HEK293 (cell line): ENCODE data around the gene OBP2B.

ENCODE experiments used
- CTCF ChIA-PET: fragments of 350-600 bp; formaldehyde crosslinking; extraction: SDS; loops from one replicate; lab custom pipeline; 2021; ENCODE audit warnings: antibody characterized with exemption; lab: Yijun Ruan, JAX
- POLR2A ChIA-PET: fragments of 300-600 bp; formaldehyde crosslinking; extraction: SDS; loops from one replicate; lab custom pipeline; 2020; ENCODE audit warnings: antibody characterized with exemption, inconsistent platforms; lab: Yijun Ruan, JAX
- H3K27ac ChIP-seq: fragments of 200-500 bp; sonication (Bioruptor generic); 2 replicates; pipeline ENCODE4 v1.5.1; 2014; ENCODE audit warnings: low read depth, low read length, control low read depth, inconsistent platforms; ENCODE audit errors: extremely low read depth
- H3K36me3 ChIP-seq, 2 experiments: fragments of 200-500 bp in 1 of 2; sonication (Bioruptor generic) in 1 of 2; 1 replicate in 1 of 2; 2 replicates in 1 of 2; pipeline ENCODE4 v1.5.1; 2014 to 2017; ENCODE audit warnings: inconsistent platforms in 2 of 2, low read length in 2 of 2; ENCODE audit not compliant: control insufficient read depth in 2 of 2, insufficient read depth in 1 of 2
- H3K4me1 ChIP-seq: fragments of 200-500 bp; sonication (Bioruptor generic); 2 replicates; pipeline ENCODE4 v1.5.1; 2014; ENCODE audit warnings: mild to moderate bottlenecking, low read length, inconsistent platforms; ENCODE audit not compliant: control insufficient read depth, insufficient read depth
- H3K4me3 ChIP-seq: 2 replicates; pipeline ENCODE4 v1.5.1; 2011; ENCODE audit warnings: low read depth, mild to moderate bottlenecking, control low read depth, low read length, moderate library complexity
- H3K9me3 ChIP-seq: fragments of 200-500 bp; sonication (Bioruptor generic); 2 replicates; pipeline ENCODE4 v1.5.1; 2014; ENCODE audit warnings: low read depth, low read length, inconsistent platforms; ENCODE audit not compliant: control insufficient read depth, insufficient read depth
- BCL11B ChIP-seq: fragments of 450-650 bp; formaldehyde crosslinking; IDR thresholded peaks from 2 replicates; pipeline ENCODE4 v1.5.1; 2016; ENCODE audit warnings: low read depth, missing biosample characterization, missing genetic modification characterization
- CTCF ChIP-seq: fragments of 450-650 bp; formaldehyde crosslinking; IDR thresholded peaks from 2 replicates; pipeline ENCODE4 v1.5.1; 2016; ENCODE audit warnings: missing biosample characterization, missing genetic modification characterization
- FEZF1 ChIP-seq: fragments of 450-650 bp; formaldehyde crosslinking; IDR thresholded peaks from 2 replicates; pipeline ENCODE4 v1.5.1; 2016; ENCODE audit warnings: missing biosample characterization, missing genetic modification characterization
- HOXA7 ChIP-seq: sonication (generic); formaldehyde crosslinking; IDR thresholded peaks from 2 replicates; pipeline ENCODE4 v1.8.1; 2022; ENCODE audit warnings: missing genetic modification reagents, borderline replicate concordance
- KLF16 ChIP-seq: fragments of 450-650 bp; formaldehyde crosslinking; IDR thresholded peaks from 2 replicates; pipeline ENCODE4 v1.5.1; 2017; ENCODE audit warnings: missing biosample characterization, missing genetic modification characterization
- KLF9 ChIP-seq: fragments of 450-650 bp; formaldehyde crosslinking; IDR thresholded peaks from 2 replicates; pipeline ENCODE4 v1.5.1; 2016; ENCODE audit warnings: missing biosample characterization, missing genetic modification characterization, low read depth
- MZF1 ChIP-seq: fragments of 450-650 bp; formaldehyde crosslinking; IDR thresholded peaks from 2 replicates; pipeline ENCODE4 v1.5.1; 2017; ENCODE audit warnings: missing biosample characterization, missing genetic modification characterization, borderline replicate concordance
- ZBTB1 ChIP-seq: fragments of 450-650 bp; formaldehyde crosslinking; IDR thresholded peaks from 2 replicates; pipeline ENCODE4 v1.5.1; 2016; ENCODE audit warnings: missing biosample characterization, missing genetic modification characterization
- ZBTB17 ChIP-seq: fragments of 450-650 bp; formaldehyde crosslinking; IDR thresholded peaks from 2 replicates; pipeline ENCODE4 v1.5.1; 2016; ENCODE audit warnings: missing biosample characterization, missing genetic modification characterization
- ZFP41 ChIP-seq: fragments of 450-650 bp; formaldehyde crosslinking; IDR thresholded peaks from 2 replicates; pipeline ENCODE4 v1.5.1; 2016; ENCODE audit warnings: missing biosample characterization, missing genetic modification characterization, borderline replicate concordance
- ZNF174 ChIP-seq: fragments of 450-650 bp; formaldehyde crosslinking; IDR thresholded peaks from 2 replicates; pipeline ENCODE4 v1.5.0; 2017; ENCODE audit warnings: missing biosample characterization, mild to moderate bottlenecking, missing genetic modification characterization
- ZNF2 ChIP-seq: fragments of 450-650 bp; formaldehyde crosslinking; IDR thresholded peaks from 2 replicates; pipeline ENCODE4 v1.5.1; 2016; ENCODE audit warnings: missing biosample characterization, missing genetic modification characterization
- ZNF211 ChIP-seq: fragments of 450-650 bp; formaldehyde crosslinking; IDR thresholded peaks from 2 replicates; pipeline ENCODE4 v1.5.1; 2016; ENCODE audit warnings: low read depth, missing biosample characterization, missing genetic modification characterization
- ZNF214 ChIP-seq: fragments of 450-650 bp; formaldehyde crosslinking; IDR thresholded peaks from 2 replicates; pipeline ENCODE4 v1.5.1; 2017; ENCODE audit warnings: missing biosample characterization, mild to moderate bottlenecking, missing genetic modification characterization, borderline replicate concordance
- ZNF248 ChIP-seq: fragments of 450-650 bp; formaldehyde crosslinking; IDR thresholded peaks from 2 replicates; pipeline ENCODE4 v1.5.1; 2017; ENCODE audit warnings: missing biosample characterization, missing genetic modification characterization
- ZNF26 ChIP-seq: fragments of 450-650 bp; formaldehyde crosslinking; IDR thresholded peaks from 2 replicates; pipeline ENCODE4 v1.5.1; 2016; ENCODE audit warnings: missing biosample characterization, missing genetic modification characterization
- ZNF280D ChIP-seq: fragments of 450-650 bp; formaldehyde crosslinking; IDR thresholded peaks from 2 replicates; pipeline ENCODE4 v1.5.1; 2016; ENCODE audit warnings: missing biosample characterization, missing genetic modification characterization
- ZNF350 ChIP-seq: fragments of 450-650 bp; formaldehyde crosslinking; IDR thresholded peaks from 2 replicates; pipeline ENCODE4 v1.5.0; 2017; ENCODE audit warnings: missing biosample characterization, mild to moderate bottlenecking, missing genetic modification characterization
- ZNF354C ChIP-seq: fragments of 450-650 bp; formaldehyde crosslinking; IDR thresholded peaks from 2 replicates; pipeline ENCODE4 v1.5.1; 2016; ENCODE audit warnings: missing biosample characterization, missing genetic modification characterization, low read depth, borderline replicate concordance
- ZNF426 ChIP-seq: fragments of 450-650 bp; formaldehyde crosslinking; IDR thresholded peaks from 2 replicates; pipeline ENCODE4 v1.5.1; 2017; ENCODE audit warnings: missing biosample characterization, missing genetic modification characterization, mild to moderate bottlenecking, inconsistent platforms, moderate library complexity
- ZNF433 ChIP-seq: fragments of 450-650 bp; formaldehyde crosslinking; IDR thresholded peaks from 2 replicates; pipeline ENCODE4 v1.5.1; 2016; ENCODE audit warnings: missing biosample characterization, missing genetic modification characterization, low read depth
- ZNF548 ChIP-seq: fragments of 450-650 bp; formaldehyde crosslinking; IDR thresholded peaks from 2 replicates; pipeline ENCODE4 v1.5.1; 2016; ENCODE audit warnings: missing biosample characterization, missing genetic modification characterization
- ZNF555 ChIP-seq: fragments of 450-650 bp; formaldehyde crosslinking; conservative IDR thresholded peaks from 2 replicates; pipeline ENCODE4 v1.5.1; 2017; ENCODE audit warnings: missing biosample characterization, mild to moderate bottlenecking, missing genetic modification characterization, inconsistent platforms
- ZNF560 ChIP-seq: fragments of 450-650 bp; formaldehyde crosslinking; IDR thresholded peaks from 2 replicates; pipeline ENCODE4 v1.5.1; 2017; ENCODE audit warnings: missing biosample characterization, missing genetic modification characterization, borderline replicate concordance
- ZNF585B ChIP-seq: fragments of 450-650 bp; formaldehyde crosslinking; IDR thresholded peaks from 2 replicates; pipeline ENCODE4 v1.5.1; 2016; ENCODE audit warnings: missing biosample characterization, missing genetic modification characterization
- ZNF623 ChIP-seq: fragments of 450-650 bp; formaldehyde crosslinking; IDR thresholded peaks from 2 replicates; pipeline ENCODE4 v1.5.1; 2016; ENCODE audit warnings: missing biosample characterization, missing genetic modification characterization
- ZNF624 ChIP-seq: fragments of 450-650 bp; formaldehyde crosslinking; IDR thresholded peaks from 2 replicates; pipeline ENCODE4 v1.5.1; 2017; ENCODE audit warnings: missing biosample characterization, missing genetic modification characterization
- ZNF654 ChIP-seq: fragments of 450-650 bp; formaldehyde crosslinking; IDR thresholded peaks from 2 replicates; pipeline ENCODE4 v1.5.1; 2016; ENCODE audit warnings: low read depth, missing biosample characterization, missing genetic modification characterization
- ZNF658 ChIP-seq: fragments of 450-650 bp; formaldehyde crosslinking; IDR thresholded peaks from 2 replicates; pipeline ENCODE4; 2016; ENCODE audit warnings: missing biosample characterization, missing genetic modification characterization
- ZNF664 ChIP-seq: fragments of 450-650 bp; formaldehyde crosslinking; IDR thresholded peaks from 2 replicates; pipeline ENCODE4 v1.5.1; 2016; ENCODE audit warnings: missing biosample characterization, missing genetic modification characterization

The OBP2B gene

GRCh38 chr9:133184971-133185370 is 24.1 kb downstream of the OBP2B start (continued):
- TF ChIP-seq ZNF280D (tag by site-specific recombination) (no peak), HOXA7 (CRISPR knock-in tag) (no peak), ZNF654 (tag by site-specific recombination) (peak; percentile 91), ZNF426 (tag by site-specific recombination) (no peak), ZFP41 (tag by site-specific recombination) (no peak), CTCF (tag by site-specific recombination) (peak; percentile 54; the same call in 1 of the 2 replicates), ZNF26 (tag by site-specific recombination) (no peak), FEZF1 (tag by site-specific recombination) (no peak), ZNF2 (tag by site-specific recombination) (no peak), BCL11B (tag by site-specific recombination) (no peak), MZF1 (tag by site-specific recombination) (peak; percentile 90; the same call in 1 of the 2 replicates), ZNF211 (no peak), ZBTB17 (tag by site-specific recombination) (0 out of 2 replicates have a peak, but pooled peaks have one; percentile 14), ZNF214 (tag by site-specific recombination) (no peak), ZNF658 (tag by site-specific recombination) (no peak)
- TF ChIP-seq, all 188 proteins: peak for 6

GRCh38 chr9:133182151-133182550 is 26.9 kb downstream of the OBP2B start:
- Histone ChIP-seq H3K4me3 (no peak overlapping the region), H3K9me3 (no peaks in the 10 kb centered on the region), H3K27ac (no peak overlapping the region), H3K36me3 (no peaks in the 10 kb centered on the region), H3K4me1 (no peaks in the 10 kb centered on the region)
- ChIA-PET POLR2A (no interaction called here), CTCF (interaction anchor here (0.6 to 4.8 kb wide), 16 partner anchors 10 to 358 kb away, joined by 3 to 48 read pairs (median 4); partner anchors contain the start of genes ADAMTS13 and RPL7A)
- TF ChIP-seq ZNF354C (no peak), ZNF585B (no peak), ZNF560 (tag by site-specific recombination) (no peak), ZNF654 (tag by site-specific recombination) (no peak), ZNF624 (tag by site-specific recombination) (no peak), KLF16 (tag by site-specific recombination) (no peak), ZNF548 (tag by site-specific recombination) (no peak), ZNF426 (tag by site-specific recombination) (no peak), ZNF248 (tag by site-specific recombination) (no peak), ZNF555 (tag by site-specific recombination) (no peak), ZNF174 (tag by site-specific recombination) (no peak), CTCF (tag by site-specific recombination) (no peak), ZNF664 (tag by site-specific recombination) (no peak), ZBTB1 (no peak), ZNF433 (no peak), ZNF350 (tag by site-specific recombination) (no peak), KLF9 (tag by site-specific recombination) (no peak), ZNF623 (tag by site-specific recombination) (no peak)
